ENCODE results near the gene EYS.

EYS gene

GRCh38 chr6:64081453-64081852 lies 1625.6 kb downstream of the EYS start:
- no peak for TF ChIP-seq TAF1 (IDR thresholded peaks at IDR 0.05; ENCODE audit: borderline replicate concordance, insufficient read depth, low read length)
- no peak for TF ChIP-seq FOXP2 (optimal IDR thresholded peaks at IDR 0.05; ENCODE audit: borderline replicate concordance, extremely low read depth, extremely low read length, insufficient read depth)
- TF ChIP-seq REST (IDR thresholded peaks at IDR 0.05; ENCODE audit: insufficient read depth in 1 of 2, low read depth in 2 of 2, low read length in 2 of 2) = no peak
- TF ChIP-seq SIN3A (IDR thresholded peaks at IDR 0.05; ENCODE audit: borderline replicate concordance, insufficient read depth, low read length) = no peak
- TF ChIP-seq POLR2AphosphoS5 (IDR thresholded peaks at IDR 0.05; ENCODE audit: low read depth, low read length) = no peak

- TF ChIP-seq POLR2AphosphoS5 (IDR thresholded peaks at IDR 0.05; ENCODE audit: low read depth, low read length) = no peak
- no peak for TF ChIP-seq SIN3A (IDR thresholded peaks at IDR 0.05; ENCODE audit: borderline replicate concordance, insufficient read depth, low read length)
- TF ChIP-seq REST (IDR thresholded peaks at IDR 0.05; ENCODE audit: insufficient read depth in 1 of 2, low read depth in 2 of 2, low read length in 2 of 2) = no peak
- TF ChIP-seq FOXP2 (optimal IDR thresholded peaks at IDR 0.05; ENCODE audit: borderline replicate concordance, extremely low read depth, extremely low read length, insufficient read depth) = no peak
- no peak for TF ChIP-seq TAF1 (IDR thresholded peaks at IDR 0.05; ENCODE audit: borderline replicate concordance, insufficient read depth, low read length)
These were observed 1632.0 kb downstream of the EYS start for GRCh38 chr6:64074981-64075380.

- TF ChIP-seq REST (IDR thresholded peaks at IDR 0.05; ENCODE audit: insufficient read depth in 1 of 2, low read depth in 2 of 2, low read length in 2 of 2) (no peak), SIN3A (IDR thresholded peaks at IDR 0.05; ENCODE audit: borderline replicate concordance, insufficient read depth, low read length) (no peak), TAF1 (IDR thresholded peaks at IDR 0.05; ENCODE audit: borderline replicate concordance, insufficient read depth, low read length) (no peak), FOXP2 (optimal IDR thresholded peaks at IDR 0.05; ENCODE audit: borderline replicate concordance, extremely low read depth, extremely low read length, insufficient read depth) (no peak), POLR2AphosphoS5 (IDR thresholded peaks at IDR 0.05; ENCODE audit: low read depth, low read length) (no peak)
These were observed 1634.3 kb downstream of the EYS start for GRCh38 chr6:64072686-64073085.

GRCh38 chr6:64064919-64065318 lies 1642.1 kb downstream of the EYS start:
- TF ChIP-seq SIN3A (IDR thresholded peaks at IDR 0.05; ENCODE audit: borderline replicate concordance, insufficient read depth, low read length) (no peak), TAF1 (IDR thresholded peaks at IDR 0.05; ENCODE audit: borderline replicate concordance, insufficient read depth, low read length) (no peak), POLR2AphosphoS5 (IDR thresholded peaks at IDR 0.05; ENCODE audit: low read depth, low read length) (no peak), FOXP2 (optimal IDR thresholded peaks at IDR 0.05; ENCODE audit: borderline replicate concordance, extremely low read depth, extremely low read length, insufficient read depth) (no peak), REST (IDR thresholded peaks at IDR 0.05; ENCODE audit: insufficient read depth in 1 of 2, low read depth in 2 of 2, low read length in 2 of 2) (no peak)
